Activated CD4-positive, CD25-positive, alpha-beta regulatory T cell treated with anti-CD3 and anti-CD28 coated beads, Interleukin-2, amount 50 U/mL, for 16 hours (primary cell): ENCODE measurements around the gene SETX.

Experiments used
- DNase-seq: peaks from one replicate; pipeline ENCODE4 v3.0.0-alpha.2; 2020; ENCODE audit warnings: low read depth, low spot score

Gene SETX

GRCh38 chr9:132357764-132358163, 3.0 kb upstream of the SETX start:
- no peak for DNase-seq

- no peak for DNase-seq
These were observed 1.6 kb upstream of the SETX start for GRCh38 chr9:132356324-132356924.

- DNase-seq: no peak
These were observed 3.3 kb downstream of the SETX start for GRCh38 chr9:132351404-132352045.

- no peak for DNase-seq
These were observed 3.9 kb downstream of the SETX start for GRCh38 chr9:132350861-132351315.

- DNase-seq: no peak
These were observed 6.1 kb downstream of the SETX start for GRCh38 chr9:132348676-132349075.

GRCh38 chr9:132346177-132346576, 8.6 kb downstream of the SETX start:
- DNase-seq: no peak

GRCh38 chr9:132341177-132341840, 13.5 kb downstream of the SETX start:
- no peak for DNase-seq

GRCh38 chr9:132334364-132334763, 20.4 kb downstream of the SETX start:
- DNase-seq: no peak

GRCh38 chr9:132333556-132333955, 21.2 kb downstream of the SETX start:
- DNase-seq: no peak

- no peak for DNase-seq
These were observed 26.2 kb downstream of the SETX start for GRCh38 chr9:132328580-132328979.

GRCh38 chr9:132327537-132327936, 27.2 kb downstream of the SETX start:
- DNase-seq: no peak

GRCh38 chr9:132324425-132324824, 30.4 kb downstream of the SETX start:
- DNase-seq: no peak

GRCh38 chr9:132319421-132320110, 35.2 kb downstream of the SETX start:
- no peak for DNase-seq

- DNase-seq: no peak
These were observed 41.9 kb downstream of the SETX start for GRCh38 chr9:132312873-132313272.

GRCh38 chr9:132312426-132312825, 42.4 kb downstream of the SETX start:
- DNase-seq: no peak

- DNase-seq: no peak
These were observed 42.8 kb downstream of the SETX start for GRCh38 chr9:132311978-132312377.

- no peak for DNase-seq
These were observed 45.7 kb downstream of the SETX start for GRCh38 chr9:132309056-132309455.

GRCh38 chr9:132301521-132301920, 53.3 kb downstream of the SETX start:
- no peak for DNase-seq

GRCh38 chr9:132299221-132299620, 55.6 kb downstream of the SETX start:
- no peak for DNase-seq

- DNase-seq: no peak
These were observed 59.6 kb downstream of the SETX start for GRCh38 chr9:132295181-132295580.

GRCh38 chr9:132293145-132293721, 61.6 kb downstream of the SETX start:
- no peak for DNase-seq

GRCh38 chr9:132288966-132289365, 65.8 kb downstream of the SETX start:
- no peak for DNase-seq
